Hepatic stellate cell (primary cell): Measurements from ENCODE around the gene LYPD4.

Source experiments
- DNase-seq: peaks from one replicate; pipeline ENCODE4 v3.0.0; 2011; ENCODE audit warnings: low spot score

The LYPD4 gene

DNA sequence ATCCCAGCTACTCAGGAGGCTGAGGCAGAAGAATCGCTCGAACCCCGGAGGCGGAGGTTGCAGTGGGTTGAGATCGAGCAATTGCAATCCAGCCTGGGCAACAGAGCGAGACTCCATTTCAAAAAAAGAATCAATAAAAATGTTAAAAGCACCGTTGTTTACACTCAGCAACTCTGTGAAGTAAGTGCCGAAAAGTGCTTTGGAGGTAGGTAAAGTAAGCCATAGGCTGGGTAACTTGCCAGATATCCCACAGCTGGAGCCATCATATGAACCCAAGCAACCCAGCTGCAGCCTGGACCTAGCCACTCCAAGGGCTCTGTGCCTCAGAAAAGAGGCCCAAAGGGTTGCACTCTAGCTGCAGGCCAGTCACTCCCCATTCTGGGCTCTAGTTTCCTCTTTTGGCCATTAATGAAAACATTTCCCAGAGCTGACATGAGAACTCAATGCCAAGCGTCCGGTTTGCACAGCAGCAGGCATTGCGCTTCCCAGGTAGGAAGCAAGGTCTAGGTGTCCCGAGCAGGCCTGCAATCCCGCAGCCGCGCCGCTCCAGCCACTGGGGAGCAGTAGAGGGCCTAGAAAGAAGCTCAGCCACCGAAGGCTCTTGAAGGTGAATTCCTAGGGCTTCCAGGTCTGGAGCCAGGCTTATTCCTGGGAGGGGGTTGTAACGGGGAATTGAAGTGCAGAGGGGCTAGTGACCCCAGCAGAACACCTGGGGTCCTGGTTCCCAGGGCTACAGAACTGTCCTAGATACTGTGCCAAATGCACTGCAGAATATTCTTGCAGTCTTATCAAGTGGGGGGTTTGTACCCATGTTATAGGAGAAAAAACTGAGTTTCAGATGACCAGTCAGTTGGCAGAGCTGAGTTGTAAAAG, 28.5 kb upstream of the LYPD4 start:
- peak; percentile 55 for DNase-seq

DNA sequence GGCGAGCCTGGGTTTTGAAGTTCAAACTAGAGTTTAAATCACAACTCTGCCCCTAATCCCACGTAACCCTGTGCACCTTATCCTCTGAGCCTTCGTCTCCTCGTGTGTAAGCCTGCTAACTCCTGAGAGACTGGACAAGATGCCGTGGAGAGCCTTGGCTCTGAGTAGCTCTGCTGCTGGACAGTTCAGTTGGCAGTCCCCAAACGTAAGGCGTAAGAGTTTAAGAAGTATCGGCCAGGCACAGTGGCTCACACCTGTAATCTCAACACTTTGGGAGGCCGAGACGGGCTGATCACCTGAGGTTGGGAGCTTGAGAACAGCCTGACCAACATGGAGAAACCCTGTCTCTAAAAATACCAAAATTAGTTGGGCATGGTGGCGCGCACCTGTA, 27.9 kb upstream of the LYPD4 start:
- DNase-seq = no peak

GRCh38 chr19:41871573-41872383, 27.3 kb upstream of the LYPD4 start:
- DNase-seq = no peak

DNA sequence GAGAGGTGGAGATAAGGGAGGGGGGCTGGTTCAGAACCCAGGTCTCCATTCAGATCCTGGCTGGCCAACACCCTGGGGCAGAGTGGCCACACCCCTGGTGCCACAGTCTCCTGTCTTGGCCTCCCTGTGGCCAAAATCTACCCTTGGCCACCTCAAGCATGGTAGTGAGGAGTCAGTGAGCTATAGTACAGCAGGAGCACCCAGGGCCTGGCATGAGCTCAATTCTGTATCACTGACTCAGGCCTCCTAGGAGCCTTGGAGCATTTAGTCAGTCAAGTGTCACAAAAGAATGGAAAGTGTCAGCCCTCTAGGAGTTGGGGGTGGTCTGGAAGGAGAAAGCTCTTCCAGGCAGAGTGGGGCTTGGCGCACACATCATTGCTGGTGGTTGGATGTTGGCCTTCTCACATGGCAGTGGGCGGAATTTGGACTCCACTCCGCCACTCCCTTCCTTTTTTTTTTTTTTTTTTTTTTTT, 26.0 kb upstream of the LYPD4 start:
- DNase-seq = no peak

GRCh38 chr19:41869374-41869955, 25.0 kb upstream of the LYPD4 start:
- no peak for DNase-seq

DNA sequence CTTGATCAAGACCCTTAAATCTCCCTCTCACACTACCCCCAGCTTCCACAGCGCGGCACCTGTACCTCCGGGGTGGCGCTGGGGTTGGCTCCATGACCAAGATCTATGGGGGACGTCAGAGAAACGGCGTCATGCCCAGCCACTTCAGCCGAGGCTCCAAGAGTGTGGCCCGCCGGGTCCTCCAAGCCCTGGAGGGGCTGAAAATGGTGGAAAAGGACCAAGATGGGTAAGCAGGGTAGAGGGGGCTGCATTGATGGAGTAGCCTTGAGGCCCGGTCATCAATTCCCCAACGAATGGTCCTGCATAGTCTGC, 24.5 kb upstream of the LYPD4 start:
- DNase-seq = no peak

GRCh38 chr19:41868120-41868988, 23.9 kb upstream of the LYPD4 start:
- no peak for DNase-seq

- DNase-seq = no peak
Measured at GRCh38 chr19:41866284-41866683, 21.8 kb upstream of the LYPD4 start.

DNA sequence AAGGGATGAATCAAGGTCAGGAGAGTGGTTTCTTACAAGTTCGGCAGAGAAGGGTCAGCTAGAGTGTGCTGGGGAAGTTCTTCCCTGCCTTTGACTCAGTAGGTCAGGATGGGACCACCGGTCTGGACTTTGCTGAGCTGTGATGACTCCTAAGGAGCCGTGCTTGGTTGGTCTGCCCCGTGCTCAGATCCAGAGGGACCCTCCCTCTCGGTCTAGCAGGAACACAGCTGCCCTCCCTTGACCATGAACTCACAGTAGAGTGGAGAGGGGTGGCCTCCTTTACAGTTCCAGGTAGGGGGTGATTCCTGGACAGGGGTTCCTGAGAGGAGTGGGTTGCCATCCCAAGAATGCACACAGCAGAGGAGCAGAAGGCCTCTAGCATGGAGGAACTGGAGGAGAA, 19.9 kb upstream of the LYPD4 start:
- no peak for DNase-seq

- no peak for DNase-seq
Measured at GRCh38 chr19:41863209-41863931, 18.9 kb upstream of the LYPD4 start.

DNA sequence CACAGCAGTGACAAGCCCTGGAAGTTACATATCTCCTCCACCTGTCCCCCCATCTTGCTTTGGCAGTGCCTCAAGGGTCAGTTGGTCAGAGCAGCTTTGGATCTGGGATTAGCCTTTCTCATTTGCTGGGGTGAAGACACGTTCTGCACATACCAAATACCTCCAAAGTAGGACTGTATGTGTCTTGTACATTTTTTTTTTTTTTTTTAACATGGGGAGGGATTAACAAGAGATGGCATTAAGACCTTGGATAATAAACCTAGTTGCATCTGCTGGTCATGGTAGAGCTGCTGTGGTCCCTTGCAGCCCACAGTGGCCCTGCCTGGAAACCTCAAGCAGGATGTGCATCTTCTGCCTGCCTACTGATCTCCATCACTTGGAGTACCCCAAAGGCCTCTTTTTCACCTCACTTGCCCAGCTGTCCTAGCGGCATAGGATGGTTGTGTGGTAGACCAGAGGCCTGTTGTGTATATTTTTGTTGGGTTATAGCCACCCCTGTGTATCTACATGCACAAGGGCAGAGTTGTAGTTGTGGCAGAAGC, 18.0 kb upstream of the LYPD4 start:
- no peak for DNase-seq

GRCh38 chr19:41861846-41862245, 17.4 kb upstream of the LYPD4 start:
- no peak for DNase-seq

- no peak for DNase-seq
Measured at GRCh38 chr19:41861116-41861768, 16.8 kb upstream of the LYPD4 start.

DNA sequence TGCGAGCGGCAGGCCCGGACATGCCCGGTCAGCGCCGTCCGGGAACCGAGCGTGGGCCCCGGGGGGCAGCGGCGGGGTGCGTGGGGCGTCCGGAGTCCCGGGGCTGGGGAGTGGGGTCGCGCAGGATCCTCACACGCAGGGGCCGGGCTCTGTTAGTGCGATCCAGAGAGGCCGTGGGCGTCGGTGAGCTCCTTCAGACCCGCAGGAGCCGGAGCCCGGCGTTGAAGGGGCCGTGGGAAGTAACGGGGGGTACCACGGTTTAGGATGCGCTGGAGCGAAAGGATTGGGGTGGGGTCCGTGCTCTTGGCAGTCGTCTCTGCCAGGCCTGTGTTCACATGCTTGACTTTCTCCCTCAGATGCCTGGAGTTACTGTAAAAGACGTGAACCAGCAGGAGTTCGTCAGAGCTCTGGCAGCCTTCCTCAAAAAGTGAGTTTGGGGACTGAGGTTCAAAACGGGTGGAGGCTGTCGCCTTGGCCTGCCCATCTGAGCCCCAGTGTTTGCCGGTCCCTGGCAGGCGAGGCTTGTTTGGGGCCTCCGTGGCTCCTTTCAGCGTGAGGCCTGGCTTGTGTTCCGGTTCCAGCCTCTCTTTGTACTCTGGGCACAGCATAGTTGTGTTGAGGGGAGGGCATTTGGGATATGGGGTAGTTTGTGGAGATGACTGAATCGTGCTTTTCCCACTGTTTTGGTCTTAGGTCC, 16.1 kb upstream of the LYPD4 start:
- no peak for DNase-seq

DNA sequence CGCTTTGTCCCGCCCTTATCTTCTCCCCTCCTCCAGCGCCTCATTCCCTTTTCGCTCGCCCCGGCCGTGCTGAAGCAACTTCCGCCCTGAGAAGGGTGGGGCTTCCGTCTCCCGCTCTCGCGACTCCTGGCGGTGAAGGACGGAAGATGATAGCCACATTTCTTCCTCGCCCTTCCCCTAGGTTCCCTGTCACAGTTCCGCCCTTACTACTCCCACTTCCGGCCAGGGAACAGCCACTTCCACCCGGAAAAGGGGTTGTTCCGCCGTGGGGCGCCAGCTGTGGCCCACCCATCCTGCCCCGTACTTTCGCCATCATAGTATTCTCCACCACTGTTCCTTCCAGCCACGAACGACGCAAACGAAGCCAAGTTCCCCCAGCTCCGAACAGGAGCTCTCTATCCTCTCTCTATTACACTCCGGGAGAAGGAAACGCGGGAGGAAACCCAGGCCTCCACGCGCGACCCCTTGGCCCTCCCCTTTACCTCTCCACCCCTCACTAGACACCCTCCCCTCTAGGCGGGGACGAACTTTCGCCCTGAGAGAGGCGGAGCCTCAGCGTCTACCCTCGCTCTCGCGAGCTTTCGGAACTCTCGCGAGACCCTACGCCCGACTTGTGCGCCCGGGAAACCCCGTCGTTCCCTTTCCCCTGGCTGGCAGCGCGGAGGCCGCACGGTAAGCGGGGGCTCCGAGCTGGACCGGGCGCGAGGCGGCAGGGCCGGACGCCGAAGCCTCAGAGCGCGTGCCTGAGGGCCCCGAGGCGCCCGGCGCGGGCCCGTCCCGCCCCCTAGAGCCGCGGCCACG, 15.3 kb upstream of the LYPD4 start, which contains the start of gene RPS19:
Gene RPS19, plus strand, starts transcription at position 638 of the 801 bp plus-strand sequence. CDS start 520 bp downstream, outside the sequence.
- DNase-seq = peak; percentile 97

DNA sequence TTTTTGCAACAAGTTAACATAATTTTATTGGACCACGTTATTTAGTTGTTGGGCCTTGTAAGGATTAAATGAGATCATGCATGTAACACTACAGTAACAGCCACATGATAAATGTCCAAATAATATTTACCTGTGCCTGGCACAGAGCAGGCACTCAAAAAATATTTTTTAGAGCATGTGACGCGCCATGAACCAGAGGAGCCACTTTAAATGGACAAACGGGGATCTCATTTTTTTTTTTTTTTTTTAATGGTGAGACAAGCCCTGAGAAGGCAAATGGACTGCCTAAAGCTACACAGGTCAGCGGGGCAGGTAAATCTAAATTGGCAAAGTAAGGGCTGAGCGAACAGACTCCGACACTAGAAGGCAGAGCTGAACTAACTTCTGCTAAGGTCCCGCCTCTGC, 14.7 kb upstream of the LYPD4 start:
- DNase-seq = no peak

- DNase-seq = no peak
Measured at GRCh38 chr19:41853768-41854167, 9.3 kb upstream of the LYPD4 start.

GRCh38 chr19:41853344-41853743, 8.9 kb upstream of the LYPD4 start:
- DNase-seq = no peak

DNA sequence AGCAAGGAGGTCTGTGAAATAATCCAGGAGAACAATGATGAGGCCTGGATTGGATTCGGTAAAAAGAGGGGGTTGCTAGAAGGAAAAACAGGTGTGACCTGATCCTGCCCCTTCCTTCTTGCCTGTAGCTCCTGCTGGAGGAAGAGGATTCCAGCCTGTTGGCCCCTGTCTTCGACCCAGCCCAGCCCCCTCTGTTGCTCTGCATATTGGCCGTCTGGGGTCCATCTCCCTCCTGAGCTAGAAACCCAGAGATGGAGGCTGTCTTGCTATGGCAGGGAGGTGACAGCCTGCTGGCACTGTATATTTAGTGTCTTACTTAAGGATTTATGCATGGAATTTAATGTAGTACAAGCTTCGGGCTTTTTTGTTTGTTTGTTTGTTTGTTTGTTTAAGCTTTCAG, 7.0 kb upstream of the LYPD4 start:
- no peak for DNase-seq
